Left hindlimb (tissue), 1 donor: ENCODE data around the gene MAEA.

Source experiments
- DNase-seq: peaks from one replicate; pipeline ENCODE4 v3.0.0-alpha.2; 2018

The MAEA gene

GRCh38 chr4:1289207-1290164 is at the start of gene MAEA:
TSS of gene MAEA (plus strand) at chr4:1289891. CDS start at chr4:1289914, 23 bp downstream.
- peak; percentile 98 for DNase-seq

DNA sequence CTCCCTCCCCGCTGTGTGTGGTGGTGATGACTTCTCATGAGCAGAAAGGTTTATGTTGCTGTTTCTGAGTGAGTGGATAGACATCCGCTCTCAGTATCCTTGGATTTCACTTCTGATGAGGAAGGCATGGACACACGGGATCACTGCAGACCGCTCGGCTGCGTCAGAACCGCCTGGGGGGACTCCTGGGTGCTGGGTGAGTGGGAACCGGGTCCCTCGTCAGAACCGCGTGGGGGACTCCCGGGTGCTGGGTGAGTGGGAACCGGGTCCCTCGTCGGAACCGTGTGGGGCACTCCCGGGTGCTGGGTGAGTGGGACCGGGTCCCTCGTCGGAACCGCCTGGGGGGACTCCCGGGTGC is 49.8 kb upstream of the MAEA start:
- DNase-seq, result peak; percentile 14

DNA sequence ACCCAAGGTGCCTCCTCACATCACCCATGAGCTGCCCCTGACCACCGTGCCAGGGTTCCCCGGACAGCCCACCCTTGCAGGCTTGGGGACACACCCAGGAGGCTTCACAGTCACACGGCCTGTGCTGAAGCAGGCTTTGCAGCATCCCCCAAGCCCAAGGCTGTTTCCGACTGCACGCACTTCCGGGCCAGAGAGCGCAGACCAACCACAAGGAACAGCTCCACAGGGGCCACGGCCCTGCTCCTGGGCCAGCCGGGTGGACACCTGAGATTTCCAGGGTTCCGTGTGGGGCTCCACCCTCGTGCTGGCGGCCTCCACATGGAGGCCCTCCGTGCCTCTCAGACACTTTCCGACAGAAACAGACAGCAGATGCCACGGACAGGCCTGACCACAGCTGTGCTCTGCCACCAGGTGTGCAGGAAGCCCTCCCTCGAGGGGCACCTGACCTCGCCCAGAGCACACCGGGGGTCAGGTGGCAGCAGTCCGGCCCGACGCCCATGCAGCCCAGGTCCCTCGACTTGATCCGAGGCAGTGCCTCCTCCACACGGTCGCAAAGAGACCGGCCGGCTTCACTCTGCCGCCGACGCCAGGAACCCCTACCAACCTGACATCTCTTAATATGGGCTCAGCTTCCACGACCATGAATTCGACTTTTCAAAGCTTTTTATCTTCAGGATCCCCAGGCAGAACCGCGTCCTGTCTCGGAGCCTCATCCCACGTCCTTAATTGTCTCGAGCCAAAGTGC is 48.8 kb upstream of the MAEA start:
- DNase-seq, result no peak

DNA sequence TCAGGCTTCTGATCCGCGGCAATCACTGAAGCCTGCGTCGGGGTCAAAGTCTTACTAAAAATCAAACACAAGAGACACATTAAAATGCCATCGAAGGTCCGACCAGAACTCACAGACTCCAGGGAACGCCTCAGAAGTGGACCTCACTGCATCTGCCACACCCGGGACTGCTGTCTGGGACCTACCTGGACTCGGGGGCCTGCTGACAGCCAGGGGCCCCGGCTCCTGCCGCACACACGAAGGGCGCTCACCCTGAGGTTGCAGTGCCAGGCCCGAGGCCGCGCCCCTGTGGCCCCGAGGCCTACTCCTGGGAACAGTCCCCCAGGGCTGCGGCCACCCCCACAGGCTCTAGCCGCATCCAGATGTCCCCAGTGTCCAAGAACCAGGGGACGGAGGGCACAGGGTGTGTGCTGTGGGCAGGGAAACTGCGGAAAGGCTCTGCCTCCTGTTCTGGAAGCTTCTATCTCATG is 48.2 kb upstream of the MAEA start:
- peak; percentile 17 for DNase-seq

DNA sequence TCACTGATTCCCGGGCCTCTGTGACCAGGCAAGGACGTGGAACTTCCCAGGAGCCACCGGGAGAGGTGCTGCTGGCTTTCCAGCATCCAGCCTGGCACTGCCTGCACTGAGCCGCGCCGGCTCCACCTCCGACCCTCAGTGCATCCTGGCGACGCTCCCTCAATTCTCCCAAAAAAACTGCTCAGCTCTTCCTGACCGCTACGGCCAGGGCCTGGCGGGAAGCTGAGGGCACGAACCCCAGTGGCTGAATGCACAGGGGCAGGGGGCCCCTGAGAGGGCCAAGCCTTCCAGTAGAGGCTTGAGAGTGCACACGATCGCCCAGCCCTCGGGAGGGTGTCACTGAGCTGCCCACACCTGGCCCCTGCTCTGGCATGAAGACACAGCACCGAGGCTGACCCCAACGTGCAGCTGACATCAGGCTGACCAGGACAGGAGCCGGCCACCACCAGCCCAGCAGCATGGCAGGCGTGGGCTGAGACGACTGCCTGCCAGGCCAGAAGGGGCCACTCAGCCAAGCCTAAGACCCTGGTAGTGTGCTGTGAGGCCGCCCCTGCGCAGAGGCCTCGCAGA is 47.7 kb upstream of the MAEA start:
- no peak for DNase-seq

DNA sequence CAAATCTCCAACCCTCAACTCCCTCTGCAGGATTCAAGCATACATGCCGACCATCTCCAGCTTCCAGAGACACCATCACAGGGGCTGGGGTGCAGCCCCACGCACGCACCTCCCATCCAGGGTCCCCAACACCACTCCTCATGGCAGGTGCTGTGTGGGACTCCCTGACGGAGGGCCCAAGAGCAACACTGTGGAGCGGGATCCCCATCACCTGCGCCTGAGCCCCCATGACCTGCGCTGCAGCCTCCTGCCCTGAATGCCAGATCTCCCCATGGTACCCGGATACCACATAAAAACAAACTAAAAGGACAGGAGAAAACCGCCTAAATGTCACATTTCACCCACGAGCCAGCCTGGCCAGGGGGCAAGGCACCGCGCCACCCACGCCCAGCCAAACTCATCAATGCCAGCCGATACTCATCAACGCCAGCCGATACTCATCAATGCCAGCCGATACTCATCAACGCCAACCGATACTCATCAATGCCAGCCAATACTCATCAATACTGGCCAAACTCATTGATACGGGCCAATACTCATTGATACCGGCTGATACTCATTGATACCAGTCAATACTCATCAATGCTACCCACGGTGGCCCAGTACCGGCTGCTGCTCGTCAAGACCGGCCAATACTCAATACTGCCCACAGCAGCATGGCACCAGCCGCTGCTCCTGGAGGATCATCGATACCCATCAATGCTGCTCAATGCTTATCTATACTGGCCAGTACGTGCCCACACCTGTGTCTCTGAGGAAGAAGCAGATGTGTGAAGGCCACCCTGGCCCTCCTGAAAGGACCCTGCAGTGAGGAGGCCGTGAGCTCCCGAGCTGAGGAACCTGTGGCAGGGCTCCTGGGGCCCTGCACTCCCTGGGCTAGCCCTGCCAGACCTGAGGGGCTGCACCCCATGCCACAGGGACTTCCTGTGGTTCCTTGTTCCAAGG is 46.9 kb upstream of the MAEA start:
- peak; percentile 21 for DNase-seq

DNA sequence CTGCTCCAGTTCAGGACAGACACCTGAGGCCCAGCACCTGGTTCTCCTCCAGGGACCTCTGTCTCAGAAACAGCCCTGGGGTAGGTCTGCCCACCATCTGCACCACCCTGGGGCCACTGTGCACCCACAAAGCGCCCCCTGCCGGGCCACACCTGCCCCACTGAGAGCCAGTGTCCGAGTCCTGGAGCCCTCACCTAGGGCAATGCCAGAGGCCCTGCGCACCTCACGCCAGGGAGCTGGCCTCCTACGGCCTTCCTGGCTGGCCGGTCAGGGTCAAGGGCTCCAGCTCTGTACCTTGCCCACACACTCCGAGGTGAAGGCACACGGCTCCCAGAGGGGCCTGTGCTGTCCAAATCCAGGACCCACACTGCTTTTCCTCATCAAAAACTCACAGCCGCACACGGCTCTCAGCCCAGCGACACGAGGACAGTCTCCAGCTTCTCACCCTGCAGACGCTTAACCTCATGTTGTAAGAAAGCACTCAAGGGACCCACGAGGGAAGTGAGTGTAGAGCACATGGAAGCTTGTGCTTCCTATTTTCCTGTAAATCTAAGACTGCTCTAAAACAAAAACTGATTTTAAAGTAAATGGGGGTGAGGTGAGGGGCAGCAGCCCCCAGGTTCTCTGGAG is 46.1 kb upstream of the MAEA start:
- DNase-seq, result no peak

DNA sequence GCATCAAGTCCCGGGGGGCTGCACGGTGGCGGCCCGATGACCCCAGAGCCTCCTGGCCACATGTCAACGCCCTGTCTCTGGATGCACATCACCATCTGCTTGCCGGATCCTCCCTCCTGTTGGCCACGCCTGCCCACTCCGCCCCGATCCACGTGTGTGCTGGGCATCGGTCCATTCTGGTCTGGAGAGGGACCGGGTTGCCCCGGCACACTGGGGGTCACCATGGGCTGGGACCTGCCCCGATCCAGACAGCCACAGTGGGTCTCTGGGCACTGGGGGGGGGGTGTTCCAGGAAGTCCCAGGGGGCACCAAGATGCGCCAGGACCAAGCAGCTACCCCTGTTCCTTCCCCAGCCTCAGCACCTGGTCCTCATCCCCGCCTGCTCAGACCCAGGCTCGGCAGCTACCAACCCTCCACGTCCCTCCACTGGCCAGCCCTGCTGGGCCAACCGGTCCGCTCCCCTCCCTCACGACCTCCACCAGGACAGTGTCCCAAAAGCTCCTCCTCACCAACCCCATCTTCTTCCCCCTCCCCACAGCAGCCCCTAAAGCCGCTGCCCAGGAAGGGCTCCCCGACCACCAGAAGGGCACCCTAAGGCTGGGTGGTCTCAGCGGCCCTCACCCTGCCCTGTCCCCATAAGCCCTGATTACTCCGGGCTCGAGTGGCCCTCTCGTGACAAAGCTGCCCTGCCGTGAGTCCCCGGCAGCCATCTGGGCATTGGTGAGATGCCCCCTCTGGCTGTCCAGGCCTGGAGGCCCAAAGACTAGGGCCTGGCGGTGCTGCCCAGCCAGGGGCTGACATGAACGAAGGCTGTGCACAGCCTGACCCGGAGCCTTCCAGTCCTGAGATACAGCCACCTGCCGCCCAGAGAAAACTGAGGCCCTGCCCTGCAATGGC is 45.4 kb upstream of the MAEA start:
- DNase-seq, result peak; percentile 32

GRCh38 chr4:1244978-1245471 is 44.7 kb upstream of the MAEA start:
- DNase-seq, result no peak

- peak; percentile 25 for DNase-seq
Observed at GRCh38 chr4:1245481-1246051, 44.1 kb upstream of the MAEA start.

DNA sequence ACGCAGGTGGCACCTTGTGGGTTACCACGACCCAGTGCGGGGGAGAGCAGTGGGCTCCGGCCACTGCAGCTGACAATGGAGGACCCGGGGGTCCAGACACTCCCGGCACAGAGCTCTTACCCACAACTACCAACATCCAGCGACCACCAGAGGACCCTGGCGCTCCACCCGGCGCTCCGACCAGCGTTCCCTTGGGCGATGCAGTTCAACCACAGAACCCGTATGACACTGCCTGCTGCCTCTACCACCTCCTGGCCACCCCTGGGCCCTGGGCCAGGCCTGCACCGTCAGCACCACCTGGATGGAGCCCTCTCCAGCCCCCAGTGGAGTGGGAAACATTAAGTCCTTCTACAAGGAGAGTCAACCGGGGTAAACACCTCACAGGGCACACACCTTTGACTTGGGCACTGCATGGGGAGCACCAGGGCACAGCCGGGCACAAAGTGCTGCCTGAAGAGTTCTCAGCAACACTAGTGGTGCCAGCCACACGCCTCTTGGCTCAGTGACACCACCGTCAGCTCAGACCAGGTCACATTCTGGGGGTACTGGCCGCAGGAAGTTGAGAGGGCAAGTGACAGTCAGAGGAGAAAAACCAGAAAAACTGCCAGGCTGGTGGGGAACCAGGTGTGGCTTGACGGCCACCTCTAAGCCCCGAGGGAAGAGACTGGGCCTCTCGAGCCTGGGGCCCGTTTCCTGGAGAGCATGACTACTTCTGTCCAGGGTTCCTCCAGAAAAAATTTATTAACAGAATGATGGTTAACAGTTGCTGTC is 43.4 kb upstream of the MAEA start:
- DNase-seq, result peak; percentile 37

DNA sequence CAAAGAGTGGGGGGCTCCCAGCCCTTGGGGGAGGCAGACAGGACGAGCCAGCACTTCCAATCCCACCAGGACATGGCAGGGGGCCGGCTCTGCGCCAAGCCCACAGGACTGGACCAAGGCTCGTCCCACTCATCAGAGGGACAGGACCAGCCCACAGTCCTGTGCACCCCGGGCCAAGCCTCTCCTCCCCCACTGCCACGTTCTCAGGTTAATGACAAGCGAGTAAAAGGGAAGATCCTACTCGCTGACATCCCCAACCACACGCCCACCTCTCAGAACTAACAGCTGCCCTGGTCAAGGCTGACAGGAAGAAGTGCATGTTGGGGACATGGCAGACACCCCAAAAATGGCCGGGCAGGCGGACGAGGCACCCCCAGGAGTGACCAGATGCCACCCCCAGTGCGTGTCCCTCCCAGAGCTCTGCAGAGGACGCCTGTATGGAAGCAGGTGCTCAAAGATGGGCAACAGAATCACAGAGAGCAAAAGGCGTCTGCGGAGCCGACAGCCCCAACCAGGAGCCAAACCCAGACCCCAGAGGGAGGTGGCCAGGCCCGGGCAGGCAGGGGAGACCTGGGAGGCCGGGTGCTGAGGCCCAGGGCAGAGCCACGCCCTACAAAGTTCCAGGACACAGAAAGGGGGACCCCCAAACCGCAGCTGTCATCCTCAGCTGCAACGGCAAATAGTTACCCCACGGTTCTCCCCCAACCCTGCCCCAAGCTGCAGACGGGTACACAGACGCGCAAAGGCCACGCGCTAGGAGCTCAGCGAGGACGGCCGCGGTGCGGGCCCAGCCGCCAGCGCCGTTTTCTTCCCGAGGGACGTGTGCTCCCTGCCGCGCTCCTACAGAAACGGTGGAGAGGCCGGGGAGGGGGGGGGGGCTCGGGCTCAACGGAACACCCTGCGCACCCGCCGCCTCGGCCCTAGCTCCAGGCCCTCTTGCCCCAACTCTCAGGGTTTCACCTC is 42.5 kb upstream of the MAEA start:
- peak; percentile 53 for DNase-seq

DNA sequence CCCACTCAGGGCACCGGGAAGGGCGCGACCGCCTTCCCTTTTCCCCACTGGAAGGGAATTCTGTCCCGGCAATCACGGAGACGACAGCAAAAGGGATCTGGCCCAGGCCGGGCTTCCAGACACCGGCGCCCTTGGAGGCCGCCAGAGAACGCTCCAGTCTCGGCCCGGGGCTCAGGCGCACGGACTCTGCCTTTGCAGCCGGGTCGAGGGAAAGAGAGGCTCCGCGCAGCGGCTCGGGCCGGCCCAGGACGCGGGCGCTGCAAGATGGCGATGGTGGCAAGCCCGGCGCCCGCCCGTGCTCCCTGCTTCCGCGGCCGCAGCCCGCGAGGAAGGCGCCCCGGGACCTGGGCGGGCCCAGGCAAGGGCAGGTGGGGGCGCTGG is 41.8 kb upstream of the MAEA start:
- DNase-seq, result no peak

DNA sequence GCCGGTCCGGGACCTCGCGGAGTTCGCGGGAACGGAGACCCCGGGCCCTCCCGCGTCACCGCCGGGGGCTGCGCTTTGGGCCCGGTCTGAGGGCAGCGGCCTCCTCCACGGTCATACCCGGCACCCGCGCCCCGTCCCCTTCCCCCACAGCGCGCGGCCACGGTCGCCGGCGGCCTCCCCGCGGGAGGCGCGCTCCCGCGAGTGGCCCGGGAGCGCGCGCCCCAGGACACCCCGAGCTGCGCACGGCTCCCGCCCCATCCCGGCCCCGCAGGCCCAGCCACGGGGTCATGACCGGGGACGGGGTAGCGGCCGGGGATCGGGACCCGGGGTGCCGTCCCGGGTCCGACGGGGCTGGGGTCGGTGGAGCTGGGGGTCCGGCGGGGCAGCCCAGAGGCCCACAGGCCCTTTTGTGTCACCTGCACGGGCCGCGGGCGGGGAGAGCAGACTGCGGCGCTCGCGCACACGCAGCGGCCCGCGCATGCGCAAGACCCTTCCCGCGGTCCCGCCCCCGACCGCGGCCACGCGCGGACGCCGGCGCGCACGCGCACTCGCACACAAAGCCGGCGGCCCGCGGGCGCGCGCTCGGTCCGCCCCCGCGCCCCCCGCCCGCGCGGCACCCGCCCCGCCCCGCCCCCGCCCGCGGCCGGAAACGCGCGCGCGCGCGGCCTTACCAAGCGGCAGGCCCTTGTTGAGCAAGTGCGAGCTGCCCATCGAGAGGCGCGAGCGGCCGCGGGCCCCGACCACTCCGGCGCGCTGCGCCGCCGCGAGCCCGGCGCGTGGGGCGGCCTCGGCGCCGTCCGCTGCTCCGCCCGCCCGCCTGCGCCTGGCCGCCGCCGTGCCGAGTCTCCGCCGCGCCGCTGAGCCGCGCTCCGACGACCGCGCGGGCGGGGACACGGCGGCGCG is 41.2 kb upstream of the MAEA start, which contains the start of gene CTBP1:
TSS of gene CTBP1 (minus strand) at position 886 of the 903 bp plus-strand sequence. CDS start 7,799 bp downstream, outside the sequence.
- DNase-seq, result peak; percentile 87

DNA sequence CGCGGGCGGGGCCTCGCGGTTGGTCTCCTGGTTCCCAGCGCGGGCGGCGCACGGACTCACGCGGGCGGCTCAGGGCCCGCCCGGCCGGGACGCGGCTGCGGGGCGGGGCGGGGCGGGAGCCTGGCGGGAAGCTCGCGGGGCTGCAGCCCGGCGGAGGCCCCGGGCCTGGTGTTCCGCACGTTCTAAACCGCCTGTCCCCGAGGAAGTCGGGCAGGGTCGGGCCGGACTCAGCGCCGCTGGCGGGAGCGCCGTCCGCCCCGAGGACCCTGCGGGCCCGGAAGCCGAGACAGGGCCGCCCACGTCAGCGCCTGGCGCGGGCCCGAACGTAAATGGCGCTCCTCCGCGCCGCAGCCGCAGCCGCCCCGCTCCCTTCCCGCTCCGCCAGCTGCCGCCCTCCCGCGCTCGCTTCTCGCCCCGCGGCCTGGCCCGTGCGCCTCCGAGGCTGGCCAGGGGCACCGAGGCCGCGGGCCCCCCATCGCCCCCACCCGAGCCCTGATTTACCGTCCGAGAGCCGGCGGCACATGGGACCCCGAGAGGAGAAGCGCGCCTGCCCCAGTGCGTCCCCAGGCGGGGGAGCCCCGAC is 40.5 kb upstream of the MAEA start:
- peak; percentile 91 for DNase-seq

DNA sequence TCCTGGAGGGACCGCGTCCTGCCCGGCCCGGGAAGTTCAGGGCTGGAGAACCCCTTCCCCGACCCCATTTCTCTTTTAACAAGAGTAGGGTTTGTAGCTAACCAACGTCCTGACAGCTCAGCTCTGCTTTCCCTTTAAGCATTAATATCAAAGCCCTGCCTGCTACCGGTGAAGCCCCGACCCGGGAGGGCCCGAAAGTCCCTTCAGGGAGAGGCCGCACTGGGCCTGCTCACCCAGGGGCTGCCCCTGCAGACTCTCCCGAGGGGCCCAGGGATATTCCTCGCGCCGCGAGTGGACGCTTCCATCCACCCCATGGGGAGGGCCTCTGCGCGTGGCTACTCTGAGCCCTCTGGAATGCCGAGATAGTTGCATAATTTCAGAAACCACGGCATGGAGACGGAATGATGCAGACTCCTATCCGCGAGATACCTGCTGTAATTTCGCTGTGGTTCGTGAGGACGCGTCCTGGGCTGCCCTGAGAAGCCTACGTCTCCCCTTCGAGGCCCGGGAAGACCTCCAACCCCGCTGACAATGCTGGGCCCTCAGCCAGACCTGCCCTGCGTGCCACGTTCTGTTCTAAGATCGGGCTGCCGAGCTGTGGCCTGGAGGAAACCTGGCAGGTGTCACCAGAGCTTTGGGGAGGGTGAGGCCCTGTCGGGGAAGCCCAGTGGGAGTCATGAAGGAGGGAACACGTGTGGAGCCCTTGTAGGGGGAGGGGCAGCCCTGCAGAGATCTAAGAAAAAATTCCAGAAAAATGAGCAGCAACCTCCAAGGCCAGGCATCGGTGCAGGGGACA is 39.8 kb upstream of the MAEA start:
- DNase-seq, result peak; percentile 25
